Loucy (cell line): ENCODE measurements around the gene TSG101.

Source experiments
- EZH2phosphoT487 ChIP-seq: fragments of 200-600 bp; IDR thresholded peaks from 2 replicates; pipeline ENCODE4 v1.6.1; 2018; ENCODE audit warnings: antibody characterized with exemption, mild to moderate bottlenecking, moderate library complexity, borderline replicate concordance
- TF ChIP-seq, protein P1 (sequence below): fragments of 200-600 bp; sonication (generic); conservative IDR thresholded peaks from 2 replicates; pipeline ENCODE4 v1.5.1; 2014; ENCODE audit warnings: mild to moderate bottlenecking, antibody characterized with exemption, low read length

DNA sequence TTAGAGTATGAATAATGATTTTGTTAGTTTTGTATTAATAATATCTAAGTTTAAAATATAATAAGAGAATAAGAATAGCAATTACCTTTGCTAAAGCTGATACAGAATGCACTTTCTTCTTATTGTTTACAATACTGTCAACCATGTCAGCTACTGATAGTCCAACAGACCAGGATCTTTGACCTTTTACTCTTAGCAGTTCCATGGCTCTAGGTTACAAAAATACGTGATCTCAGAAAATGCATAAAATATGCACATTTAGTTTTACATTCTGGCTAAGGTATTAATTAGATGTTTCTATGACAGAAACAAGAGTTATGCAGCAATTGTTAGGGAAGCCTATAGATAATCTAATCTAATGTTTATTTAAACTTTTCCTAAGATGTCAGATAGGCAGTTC lies 7.5 kb upstream of the TSG101 start:
- TF ChIP-seq, protein P1, sequence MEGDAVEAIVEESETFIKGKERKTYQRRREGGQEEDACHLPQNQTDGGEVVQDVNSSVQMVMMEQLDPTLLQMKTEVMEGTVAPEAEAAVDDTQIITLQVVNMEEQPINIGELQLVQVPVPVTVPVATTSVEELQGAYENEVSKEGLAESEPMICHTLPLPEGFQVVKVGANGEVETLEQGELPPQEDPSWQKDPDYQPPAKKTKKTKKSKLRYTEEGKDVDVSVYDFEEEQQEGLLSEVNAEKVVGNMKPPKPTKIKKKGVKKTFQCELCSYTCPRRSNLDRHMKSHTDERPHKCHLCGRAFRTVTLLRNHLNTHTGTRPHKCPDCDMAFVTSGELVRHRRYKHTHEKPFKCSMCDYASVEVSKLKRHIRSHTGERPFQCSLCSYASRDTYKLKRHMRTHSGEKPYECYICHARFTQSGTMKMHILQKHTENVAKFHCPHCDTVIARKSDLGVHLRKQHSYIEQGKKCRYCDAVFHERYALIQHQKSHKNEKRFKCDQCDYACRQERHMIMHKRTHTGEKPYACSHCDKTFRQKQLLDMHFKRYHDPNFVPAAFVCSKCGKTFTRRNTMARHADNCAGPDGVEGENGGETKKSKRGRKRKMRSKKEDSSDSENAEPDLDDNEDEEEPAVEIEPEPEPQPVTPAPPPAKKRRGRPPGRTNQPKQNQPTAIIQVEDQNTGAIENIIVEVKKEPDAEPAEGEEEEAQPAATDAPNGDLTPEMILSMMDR: no peak
- TF ChIP-seq EZH2phosphoT487: no peak
